A673 (cell line): ENCODE data around the gene CLTCL1. TPM values are rescaled to one million over a fixed set of nuclear protein-coding genes. Genes with fewer than 3 reads are reported as not detected.
"Not testable (repeated sequence)": the region's sequence is repeated elsewhere in the genome, so short reads cannot be mapped to it uniquely, and the experiment has no call there.

Experiments used
- BruUV-seq: library from RNA; stranded (reverse); fragments of 400-500 nt; replicated peaks from 2 replicates; lab custom pipeline; 2021; lab: Mats Ljungman, UMichigan
- CTCF ChIA-PET: fragments of 300-600 bp; sonication (Branson Sonifier 250); formaldehyde crosslinking; loops from one replicate; lab custom pipeline; 2022; ENCODE audit warnings: antibody characterized with exemption; lab: Charles Lee
- POLR2A ChIA-PET: fragments of 300-600 bp; sonication (Branson Sonifier 250); formaldehyde crosslinking; loops from one replicate; lab custom pipeline; 2022; ENCODE audit warnings: antibody characterized with exemption; ENCODE audit not compliant: low non-redundant PET; lab: Charles Lee
- DNase-seq: peaks from one replicate; pipeline ENCODE4 v3.0.0-alpha.2; 2015; ENCODE audit warnings: low spot score
- H3K27ac ChIP-seq: fragments of 200-600 bp; sonication (generic); 2 replicates; pipeline ENCODE4 v1.5.1; 2016; ENCODE audit warnings: mixed run types, low read depth, mild to moderate bottlenecking, mixed read lengths, antibody characterized with exemption, low read length; ENCODE audit not compliant: poor library complexity, severe bottlenecking
- H3K27me3 ChIP-seq: fragments of 200-600 bp; sonication (generic); replicated peaks from 2 replicates; pipeline ENCODE4 v1.6.1; 2017; ENCODE audit warnings: mixed run types, low read depth, mild to moderate bottlenecking, mixed read lengths, antibody characterized with exemption, low read length; ENCODE audit not compliant: insufficient read depth, poor library complexity
- H3K36me3 ChIP-seq: fragments of 200-600 bp; sonication (generic); 2 replicates; pipeline ENCODE4 v1.6.1; 2016; ENCODE audit warnings: mixed run types, mild to moderate bottlenecking, mixed read lengths, antibody characterized with exemption, low read length; ENCODE audit not compliant: insufficient read depth, poor library complexity, severe bottlenecking
- H3K4me1 ChIP-seq: fragments of 200-600 bp; sonication (generic); 2 replicates; pipeline ENCODE4 v1.6.1; 2017; ENCODE audit warnings: mixed run types, mild to moderate bottlenecking, mixed read lengths, antibody characterized with exemption, low read length; ENCODE audit not compliant: insufficient read depth, poor library complexity, severe bottlenecking
- H3K4me3 ChIP-seq: fragments of 200-600 bp; sonication (generic); 2 replicates; pipeline ENCODE4 v1.5.1; 2016; ENCODE audit warnings: low read depth, mixed run types, mild to moderate bottlenecking, mixed read lengths, low read length; ENCODE audit not compliant: poor library complexity, severe bottlenecking
- H3K9me3 ChIP-seq: fragments of 200-600 bp; sonication (generic); 2 replicates; pipeline ENCODE4 v1.6.1; 2016; ENCODE audit warnings: mixed run types, low read depth, mild to moderate bottlenecking, mixed read lengths, antibody characterized with exemption, low read length; ENCODE audit not compliant: poor library complexity, severe bottlenecking
- CTCF ChIP-seq: fragments of 300-800, 200-600 bp; sonication (generic); conservative IDR thresholded peaks from 2 replicates; pipeline ENCODE4 v1.5.1; 2017; ENCODE audit warnings: low read depth, mild to moderate bottlenecking, antibody characterized with exemption, low read length, moderate library complexity, mixed read lengths
- EZH2 ChIP-seq: fragments of 200-600 bp; sonication (generic); IDR thresholded peaks from 2 replicates; pipeline ENCODE4 v1.6.1; 2017; ENCODE audit warnings: borderline replicate concordance, low read depth, mild to moderate bottlenecking, mixed read lengths, antibody characterized with exemption, low read length; ENCODE audit not compliant: poor library complexity, severe bottlenecking
- intact Hi-C: fragments of 100-400 bp; cut with micrococcal nuclease; formaldehyde crosslinking; loops from one replicate; pipeline ENCODE4 v1.10.0; 2022; ENCODE audit not compliant: unreplicated experiment
- total RNA-seq: library from RNA; stranded (reverse); gene quantifications from 2 replicates; pipeline ENCODE4 v1.2.3, GENCODE V29; 2021

CLTCL1 gene
- total RNA-seq, 1 experiment from 2014 or later = 7.5 TPM

GRCh38 chr22:19331975-19332374, 40.5 kb upstream of the CLTCL1 start:
- Histone ChIP-seq H3K9me3 (peaks cover 11% of the 10 kb centered on the region), H3K4me3 (no peak overlapping the region), H3K4me1 (no peaks in the 10 kb centered on the region), H3K36me3 (peaks cover 57% of the 10 kb centered on the region), H3K27ac (no peak overlapping the region), H3K27me3 (no peaks in the 10 kb centered on the region)
- TF ChIP-seq CTCF = no peak
- TF ChIP-seq EZH2 = no peak
- ChIA-PET CTCF (no interaction called here), POLR2A (no interaction called here)
- no peak for DNase-seq
- intact Hi-C loops = no loop called here
- BruUV-seq = no TSS peak

GRCh38 chr22:19331474-19331873, 40.0 kb upstream of the CLTCL1 start:
- intact Hi-C loops = no loop called here

GRCh38 chr22:19330865-19331418, 39.4 kb upstream of the CLTCL1 start:
- ChIA-PET POLR2A (no interaction called here), CTCF (no interaction called here)
- Histone ChIP-seq H3K4me3 (no peak overlapping the region), H3K27ac (no peak overlapping the region), H3K9me3 (peaks cover 5% of the 10 kb centered on the region), H3K36me3 (peaks cover 46% of the 10 kb centered on the region), H3K4me1 (no peaks in the 10 kb centered on the region), H3K27me3 (no peaks in the 10 kb centered on the region)
- intact Hi-C loops = no loop called here
- BruUV-seq = no TSS peak
- no peak for DNase-seq
- TF ChIP-seq CTCF (no peak), EZH2 (no peak)

More at GRCh38 chr22:19331474-19331873, 40.0 kb upstream of the CLTCL1 start:
- DNase-seq = no peak
- ChIA-PET POLR2A (no interaction called here), CTCF (no interaction called here)
- H3K36me3 ChIP-seq = peaks cover 52% of the 10 kb centered on the region
- H3K27ac ChIP-seq = no peak overlapping the region
- no peak overlapping the region for H3K4me3 ChIP-seq
- no peaks in the 10 kb centered on the region for H3K4me1 ChIP-seq
- no peaks in the 10 kb centered on the region for H3K27me3 ChIP-seq
- H3K9me3 ChIP-seq = peaks cover 6% of the 10 kb centered on the region
- BruUV-seq = no TSS peak
- TF ChIP-seq EZH2 = no peak

GRCh38 chr22:19330205-19330604, 38.7 kb upstream of the CLTCL1 start:
- H3K9me3 ChIP-seq, H3K27me3 ChIP-seq, H3K4me1 ChIP-seq, POLR2A ChIA-PET, BruUV-seq, H3K4me3 ChIP-seq, H3K27ac ChIP-seq, intact Hi-C loops, DNase-seq, CTCF ChIA-PET: not testable (repeated sequence)
- peaks cover 40% of the 10 kb centered on the region for H3K36me3 ChIP-seq
